Lower leg skin (tissue), 4 donors: ENCODE data around the gene HES1. TPM values are rescaled to one million over a fixed set of nuclear protein-coding genes. Genes with fewer than 3 reads are reported as not detected.

Experiments
- DNase-seq, 2 donors: peaks; one replicate each; pipeline ENCODE4 v3.0.0-alpha.2; 2019; ENCODE audit warnings: low spot score in 2 of 2
- H3K4me3 ChIP-seq: fragments of 200-600 bp; sonication (generic); 2 replicates; pipeline ENCODE4 v1.5.1; 2017; ENCODE audit warnings: mild to moderate bottlenecking, low read depth; ENCODE audit not compliant: poor library complexity, severe bottlenecking
- POLR2A ChIP-seq, 2 donors: fragments of 450-650 bp; IDR thresholded peaks; one replicate each; pipeline ENCODE4 v1.6.1; 2016 to 2017; ENCODE audit warnings: antibody characterized with exemption in 2 of 2, mild to moderate bottlenecking in 1 of 2, moderate library complexity in 1 of 2
- WGBS, 2 donors: methylation state at CpG; one replicate each; pipeline ENCODE4 v1.1.5; 2018; 5-methylcytosine and 5-hydroxymethylcytosine counted together
- intact Hi-C: fragments of 100-400 bp; cut with DNase I; formaldehyde crosslinking; loops from one replicate; pipeline ENCODE4 v1.15.0; 2023; ENCODE audit warnings: low total_unique reads
- total RNA-seq, 4 donors: library from RNA; depleted of rRNA; stranded (reverse); fragments of >200 nt; gene quantifications; one replicate each; pipeline ENCODE4 v1.1.0, GENCODE V29; 2016
- TF ChIP-seq, protein P1 (sequence below), 3 donors: fragments of 450-650 bp; IDR thresholded peaks; one replicate each; pipeline ENCODE4 v1.5.1; 2016; ENCODE audit warnings: antibody characterized with exemption in 3 of 3, mild to moderate bottlenecking in 3 of 3, moderate library complexity in 2 of 3

The HES1 gene
- total RNA-seq, 4 donors from 2014 or later = 145 to 366 (median 315) TPM

GRCh38 chr3:194187233-194187944 is 51.4 kb downstream of the HES1 start:
- WGBS, 2 donors = 62 to 72% methylated on average over 7 of the region's 7 CpGs
- intact Hi-C loops = no loop called here
- no peak overlapping the region for H3K4me3 ChIP-seq
- no peak for DNase-seq
- TF ChIP-seq POLR2A (IDR thresholded peaks at IDR 0.05) = no peak
- TF ChIP-seq, protein P1, sequence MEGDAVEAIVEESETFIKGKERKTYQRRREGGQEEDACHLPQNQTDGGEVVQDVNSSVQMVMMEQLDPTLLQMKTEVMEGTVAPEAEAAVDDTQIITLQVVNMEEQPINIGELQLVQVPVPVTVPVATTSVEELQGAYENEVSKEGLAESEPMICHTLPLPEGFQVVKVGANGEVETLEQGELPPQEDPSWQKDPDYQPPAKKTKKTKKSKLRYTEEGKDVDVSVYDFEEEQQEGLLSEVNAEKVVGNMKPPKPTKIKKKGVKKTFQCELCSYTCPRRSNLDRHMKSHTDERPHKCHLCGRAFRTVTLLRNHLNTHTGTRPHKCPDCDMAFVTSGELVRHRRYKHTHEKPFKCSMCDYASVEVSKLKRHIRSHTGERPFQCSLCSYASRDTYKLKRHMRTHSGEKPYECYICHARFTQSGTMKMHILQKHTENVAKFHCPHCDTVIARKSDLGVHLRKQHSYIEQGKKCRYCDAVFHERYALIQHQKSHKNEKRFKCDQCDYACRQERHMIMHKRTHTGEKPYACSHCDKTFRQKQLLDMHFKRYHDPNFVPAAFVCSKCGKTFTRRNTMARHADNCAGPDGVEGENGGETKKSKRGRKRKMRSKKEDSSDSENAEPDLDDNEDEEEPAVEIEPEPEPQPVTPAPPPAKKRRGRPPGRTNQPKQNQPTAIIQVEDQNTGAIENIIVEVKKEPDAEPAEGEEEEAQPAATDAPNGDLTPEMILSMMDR (IDR thresholded peaks at IDR 0.05) = no peak

Other genes with a start within 250 kb of the HES1 start
- gene CPN2, start 215.2 kb downstream of the HES1 start, total RNA-seq = under 1 TPM in 1 of 4 donors, not detected in 3; 0.10 TPM
- 10 to 100 TPM in 1 of 4 donors, 1 to 10 TPM in 1, under 1 TPM in 2; 0.08 to 21.0 (median 0.63) TPM for gene LRRC15, start 233.6 kb downstream of the HES1 start, total RNA-seq